Measurements from ENCODE around the gene SLF2.

Gene SLF2

DNA sequence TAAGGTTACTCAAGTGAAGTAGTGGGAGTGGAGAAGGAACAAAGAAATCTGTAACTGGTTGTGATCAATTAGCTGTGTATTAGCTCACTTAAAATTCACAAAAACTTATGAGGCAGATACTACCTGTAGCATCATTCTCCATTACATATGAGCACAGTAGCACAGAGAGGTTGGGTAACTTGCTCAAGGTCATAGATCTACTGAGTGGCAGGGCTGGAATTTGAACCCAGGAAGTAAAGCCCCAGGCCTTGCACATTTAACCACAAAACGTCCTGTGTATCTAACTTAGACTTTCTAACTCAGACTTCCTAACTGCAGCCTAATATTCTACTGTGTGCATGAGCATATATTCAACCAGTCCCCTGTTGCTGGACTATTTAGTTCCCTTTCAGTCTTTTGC lies 5.6 kb upstream of the SLF2 start:
- DNase-seq, result no peak

GRCh38 chr10:100907773-100908363 lies 4.9 kb upstream of the SLF2 start:
- no peak for DNase-seq

GRCh38 chr10:100908378-100908777 lies 4.4 kb upstream of the SLF2 start:
- no peak for DNase-seq

DNA sequence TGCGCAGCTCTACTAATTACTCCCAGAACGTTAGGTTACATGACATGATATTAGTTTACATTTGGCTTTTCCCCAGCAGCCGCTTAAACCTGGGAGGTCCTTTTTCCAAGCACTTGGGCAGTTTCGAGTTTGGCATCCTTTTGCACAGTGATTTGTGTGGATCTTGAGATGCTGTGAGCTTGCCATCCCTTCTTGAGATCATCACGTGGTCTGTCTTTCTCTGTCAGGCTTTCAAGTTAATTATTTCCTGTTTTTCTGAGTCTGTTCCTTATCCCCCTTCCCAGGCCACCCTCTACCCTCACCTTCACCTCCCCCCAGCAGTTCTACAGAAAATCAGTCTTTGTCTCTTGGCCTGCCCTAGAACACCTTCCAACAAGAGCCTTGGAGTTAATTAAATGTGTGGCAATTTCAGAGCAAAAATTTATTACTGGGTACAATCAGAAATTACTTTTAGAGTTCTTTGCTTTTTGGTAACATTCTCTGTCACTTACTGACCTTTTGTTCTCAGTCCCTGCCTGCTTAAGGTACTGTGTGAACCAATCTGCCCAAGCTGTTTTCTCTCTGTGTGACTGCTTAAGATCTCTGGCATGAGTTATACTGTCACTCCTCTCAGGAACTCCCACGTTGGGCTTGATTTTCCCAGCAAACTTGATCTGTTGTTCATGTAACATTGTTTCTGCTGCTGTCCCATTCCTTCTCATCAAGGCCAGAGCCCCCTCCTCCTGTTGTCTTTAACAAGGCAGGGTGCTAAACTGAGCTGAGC lies 3.1 kb upstream of the SLF2 start:
- DNase-seq, result no peak

DNA sequence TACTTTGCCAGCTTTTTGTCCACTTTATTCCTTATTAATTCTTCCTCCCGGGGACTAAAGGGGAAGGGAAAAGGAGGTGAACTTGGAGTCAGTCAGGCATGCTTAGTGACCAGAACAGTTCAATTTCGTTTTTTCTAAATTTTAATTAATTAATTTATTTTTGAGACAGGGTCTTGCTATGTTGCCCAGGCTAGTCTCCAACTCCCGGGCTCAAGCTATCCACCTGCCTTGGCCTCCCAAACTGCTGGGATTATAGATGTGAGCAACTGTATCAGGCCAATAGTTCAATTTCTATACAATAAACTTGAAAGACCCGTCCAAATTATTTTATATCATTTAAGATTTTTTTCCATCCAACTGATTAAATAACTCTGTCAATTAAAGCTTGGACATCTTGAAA lies 1.3 kb upstream of the SLF2 start:
- no peak for DNase-seq

GRCh38 chr10:100912013-100912604 lies 654 bp upstream of the SLF2 start:
- no peak for DNase-seq

GRCh38 chr10:100913470-100913865 lies 705 bp downstream of the SLF2 start:
- no peak for DNase-seq

GRCh38 chr10:100917071-100917470 lies 4.3 kb downstream of the SLF2 start:
- DNase-seq, result no peak

DNA sequence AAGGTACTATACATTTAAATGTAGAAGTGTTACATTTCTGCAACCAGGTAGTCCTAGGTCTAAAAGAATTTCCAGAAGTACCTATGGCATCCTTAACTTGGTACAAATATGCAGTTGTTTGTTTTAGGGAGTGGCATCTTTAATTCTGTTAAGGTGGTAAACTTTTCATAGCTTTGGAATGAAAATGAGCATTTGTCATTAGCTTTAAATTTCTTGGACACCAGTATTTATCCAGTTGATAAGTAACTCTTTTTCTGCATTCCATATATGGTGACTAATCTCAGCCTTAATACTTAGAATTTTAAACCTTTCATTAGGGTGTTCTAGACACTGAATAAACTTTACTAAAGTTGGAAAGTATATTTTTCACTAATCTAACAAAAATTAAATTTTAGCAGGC lies 10.8 kb downstream of the SLF2 start:
- no peak for DNase-seq

- DNase-seq, result no peak
Observed at GRCh38 chr10:100927266-100927665, 14.5 kb downstream of the SLF2 start.

DNA sequence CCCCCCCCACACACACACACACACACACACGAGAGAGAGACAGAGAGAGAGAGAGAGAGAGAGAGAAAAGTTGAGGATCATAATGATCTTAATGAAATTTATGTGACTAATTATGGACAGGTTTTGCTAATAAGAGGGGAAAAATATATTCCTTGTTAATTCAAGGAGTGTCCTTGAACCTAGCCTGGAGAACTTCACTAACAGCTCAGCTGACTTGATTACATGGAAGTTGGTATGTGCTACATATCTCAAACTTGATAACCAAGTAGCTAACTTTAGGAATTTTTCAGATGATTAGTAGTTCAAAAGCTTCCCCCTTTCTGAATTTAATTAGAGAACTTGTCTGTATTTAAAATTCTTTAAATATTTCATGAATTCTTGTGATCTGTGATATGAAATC lies 15.3 kb downstream of the SLF2 start:
- DNase-seq, result no peak

DNA sequence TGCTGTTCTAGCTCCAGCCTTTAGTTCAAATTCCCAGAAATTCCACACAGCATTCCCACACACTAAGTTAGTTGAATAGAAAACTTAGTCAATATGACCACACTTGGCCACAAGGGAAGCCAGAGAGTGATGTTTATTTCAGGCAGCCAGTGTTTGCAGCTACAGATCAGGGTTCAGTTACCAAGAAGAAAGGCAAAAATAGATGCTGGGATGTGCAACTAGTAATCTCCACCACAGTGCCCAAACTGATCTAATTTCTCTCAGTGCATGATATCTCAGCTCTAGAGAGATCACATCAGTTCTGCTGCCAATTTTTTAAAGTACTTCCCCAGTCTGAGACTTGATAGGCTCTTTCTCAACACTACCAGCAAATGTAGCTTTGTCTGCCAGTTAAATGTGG lies 17.6 kb downstream of the SLF2 start:
- DNase-seq, result no peak

DNA sequence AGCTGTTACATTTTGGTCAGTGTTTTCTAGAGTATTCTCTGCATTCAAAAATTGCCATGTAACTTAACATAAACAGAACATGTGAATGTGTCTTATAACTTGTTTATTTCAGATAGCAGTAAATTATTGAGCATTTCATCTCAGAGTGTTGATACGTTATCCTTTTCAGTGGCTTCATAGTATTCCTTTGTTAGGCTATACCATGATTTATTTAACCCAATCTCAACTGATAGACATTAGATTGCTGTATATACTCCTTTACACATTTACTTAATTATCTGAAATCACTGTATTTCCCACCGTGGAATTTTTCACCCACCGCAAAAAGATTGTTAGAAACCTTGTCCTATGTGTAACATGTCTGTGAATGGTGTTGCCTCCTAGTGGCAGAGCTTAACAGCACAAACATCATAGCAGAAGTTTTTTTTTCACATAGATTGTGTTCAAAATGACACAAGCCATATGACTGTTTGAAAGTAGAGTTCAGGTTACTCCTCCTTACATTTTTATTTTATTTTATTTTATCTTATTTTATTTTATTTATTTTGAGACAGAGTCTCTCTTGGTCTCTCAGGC lies 21.4 kb downstream of the SLF2 start:
- DNase-seq, result peak; percentile 2

DNA sequence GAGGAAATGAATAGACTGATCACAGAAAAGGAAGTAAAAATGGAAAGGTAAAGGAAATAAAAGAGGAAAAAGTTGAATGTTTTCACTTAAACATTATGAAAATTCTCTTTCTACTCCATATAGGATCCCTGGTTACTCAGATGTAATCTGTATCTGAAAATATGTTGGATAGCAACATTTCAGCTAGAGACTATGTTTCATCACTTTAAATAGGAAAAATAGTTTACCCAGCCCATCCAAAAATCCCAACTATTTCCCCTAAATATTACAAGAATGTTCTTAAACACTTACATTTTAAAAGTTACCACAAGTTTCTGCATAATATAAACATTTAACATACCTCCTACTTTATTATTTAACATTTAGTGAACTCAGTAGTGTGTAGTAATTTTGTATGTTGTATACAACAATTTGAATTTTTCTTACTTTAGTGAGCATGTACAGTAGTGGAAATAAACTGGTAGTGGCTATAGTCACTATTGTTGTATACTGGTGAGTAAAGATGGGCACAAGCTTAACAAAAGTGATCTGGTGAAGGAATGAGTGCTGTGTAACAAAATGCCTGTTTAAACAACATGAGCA lies 27.1 kb downstream of the SLF2 start:
- no peak for DNase-seq

DNA sequence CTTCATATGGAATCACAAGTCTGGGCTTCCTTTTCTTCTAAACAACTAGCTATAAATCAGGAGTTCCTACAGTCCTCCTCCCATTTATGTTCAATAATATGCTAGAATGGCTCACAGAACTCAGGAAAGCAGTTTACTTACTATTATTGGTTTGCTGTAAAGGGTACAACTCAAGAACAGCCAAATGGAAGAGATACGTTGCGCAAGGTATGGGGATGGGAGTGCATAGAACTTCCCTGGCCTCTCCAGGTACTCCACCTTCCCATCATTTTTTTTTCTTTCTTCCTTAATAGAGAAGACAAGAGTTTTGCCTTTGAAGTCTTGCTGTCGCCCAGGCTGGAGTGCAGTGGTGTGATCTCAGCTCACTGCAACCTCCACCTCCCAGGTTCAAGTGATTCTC lies 29.5 kb downstream of the SLF2 start:
- DNase-seq, result no peak

GRCh38 chr10:100943508-100943907 lies 30.7 kb downstream of the SLF2 start:
- DNase-seq, result no peak

- no peak for DNase-seq
Observed at GRCh38 chr10:100945754-100946153, 33.0 kb downstream of the SLF2 start.

GRCh38 chr10:100948916-100949315 lies 36.2 kb downstream of the SLF2 start:
- DNase-seq, result no peak

- no peak for DNase-seq
Observed at GRCh38 chr10:100960251-100960650, 47.5 kb downstream of the SLF2 start.

DNA sequence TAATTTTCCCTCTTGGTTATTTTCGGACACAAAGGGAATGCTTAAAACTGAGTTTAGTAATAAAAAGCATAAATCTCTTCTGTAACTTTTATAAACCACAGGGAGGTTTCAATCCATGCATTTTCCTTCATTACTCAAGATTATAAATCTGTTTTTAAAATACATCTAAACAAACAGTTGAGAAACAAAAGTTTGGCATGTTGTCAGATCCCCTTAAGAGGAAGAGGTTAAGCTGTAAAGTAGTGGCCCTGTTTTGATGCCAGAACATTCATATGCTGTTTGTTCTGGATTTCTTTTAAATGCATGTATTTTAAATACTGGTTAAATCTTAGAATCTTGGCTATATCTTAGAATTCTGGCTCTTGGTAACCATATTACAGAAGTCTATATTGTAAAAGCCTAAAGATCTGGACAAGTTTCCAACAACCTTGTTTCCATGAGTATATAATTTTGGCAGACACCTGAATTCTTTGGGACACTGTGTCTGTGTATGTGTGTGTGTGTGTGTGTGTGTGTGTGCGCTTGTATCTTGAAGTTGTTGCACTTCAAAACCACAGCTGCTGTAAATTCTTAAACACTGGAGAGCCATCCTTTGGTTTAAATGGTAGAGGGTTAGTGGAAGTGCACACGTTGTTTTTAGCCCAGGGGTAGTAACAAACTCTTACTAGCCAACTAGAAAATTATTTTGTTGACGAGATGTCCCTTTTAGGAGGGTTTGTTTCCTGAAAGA lies 49.8 kb downstream of the SLF2 start:
- no peak for DNase-seq

- no peak for DNase-seq
Observed at GRCh38 chr10:100963826-100964225, 51.1 kb downstream of the SLF2 start.

DNA sequence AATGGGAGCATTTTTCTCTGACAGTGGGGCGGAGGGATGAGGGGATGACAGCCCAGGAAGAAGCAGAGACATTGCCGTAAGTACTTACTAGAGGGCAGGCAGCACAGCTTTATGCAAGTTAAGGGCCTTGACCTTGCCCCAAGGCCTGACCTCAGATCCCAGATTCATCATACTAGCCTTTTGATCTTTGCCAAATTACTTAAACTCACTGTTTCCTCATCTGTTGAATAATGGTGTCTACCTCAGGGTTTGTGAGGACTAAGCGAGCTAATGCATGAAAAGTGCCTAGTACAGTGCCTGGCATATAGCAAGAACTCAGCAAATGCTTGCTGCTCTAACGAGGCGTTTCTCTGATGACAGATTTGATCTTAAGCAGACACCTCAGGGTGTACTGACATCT lies 53.1 kb downstream of the SLF2 start:
- DNase-seq, result no peak

DNA sequence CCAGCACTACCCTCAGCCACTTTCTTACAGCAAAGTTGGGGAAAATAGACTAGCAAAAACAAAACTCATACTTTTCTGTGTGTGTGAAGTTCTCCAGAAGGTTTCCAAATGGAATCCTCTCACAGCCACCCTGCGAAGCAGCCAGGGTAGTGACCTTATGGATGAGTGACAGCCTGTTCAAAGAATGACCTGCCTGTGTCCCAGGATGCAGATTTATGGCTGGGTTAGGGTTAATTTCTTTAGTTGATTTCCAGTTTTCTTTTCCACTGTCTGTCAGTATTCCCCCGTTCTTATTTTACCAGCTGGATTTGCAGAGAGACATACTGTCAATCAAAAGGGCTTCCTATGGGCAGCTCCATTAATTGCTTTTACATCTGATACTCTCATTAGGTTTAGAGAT lies 54.1 kb downstream of the SLF2 start:
- no peak for DNase-seq
